G401 (cell line): ENCODE data around the gene ZNF57. TPM values are rescaled to one million over a fixed set of nuclear protein-coding genes. Genes with fewer than 3 reads are reported as not detected.
A peak's percentile ranks its signal among the peaks of the same experiment; 100 is the strongest.
"Not testable (repeated sequence)": the region's sequence is repeated elsewhere in the genome, so short reads cannot be mapped to it uniquely, and the experiment has no call there.

Source experiments
- DNase-seq: peaks from one replicate; pipeline ENCODE4 v3.0.0-alpha.2; 2015; ENCODE audit warnings: low spot score
- in situ Hi-C: cut with HindIII; loops from 2 replicates; pipeline ENCODE4 v1.10.0; 2016; ENCODE audit warnings: low sequenced_read_pairs, mixed read lengths
- total RNA-seq: library from RNA; depleted of rRNA; stranded (reverse); fragments of >200 nt; shearing (Covaris generic); gene quantifications from 2 replicates; pipeline ENCODE4 v1.2.3, GENCODE V29; 2014; rRNA removed

Gene ZNF57
- total RNA-seq, result 12.0 and 20.8 TPM in 2 replicates

DNA sequence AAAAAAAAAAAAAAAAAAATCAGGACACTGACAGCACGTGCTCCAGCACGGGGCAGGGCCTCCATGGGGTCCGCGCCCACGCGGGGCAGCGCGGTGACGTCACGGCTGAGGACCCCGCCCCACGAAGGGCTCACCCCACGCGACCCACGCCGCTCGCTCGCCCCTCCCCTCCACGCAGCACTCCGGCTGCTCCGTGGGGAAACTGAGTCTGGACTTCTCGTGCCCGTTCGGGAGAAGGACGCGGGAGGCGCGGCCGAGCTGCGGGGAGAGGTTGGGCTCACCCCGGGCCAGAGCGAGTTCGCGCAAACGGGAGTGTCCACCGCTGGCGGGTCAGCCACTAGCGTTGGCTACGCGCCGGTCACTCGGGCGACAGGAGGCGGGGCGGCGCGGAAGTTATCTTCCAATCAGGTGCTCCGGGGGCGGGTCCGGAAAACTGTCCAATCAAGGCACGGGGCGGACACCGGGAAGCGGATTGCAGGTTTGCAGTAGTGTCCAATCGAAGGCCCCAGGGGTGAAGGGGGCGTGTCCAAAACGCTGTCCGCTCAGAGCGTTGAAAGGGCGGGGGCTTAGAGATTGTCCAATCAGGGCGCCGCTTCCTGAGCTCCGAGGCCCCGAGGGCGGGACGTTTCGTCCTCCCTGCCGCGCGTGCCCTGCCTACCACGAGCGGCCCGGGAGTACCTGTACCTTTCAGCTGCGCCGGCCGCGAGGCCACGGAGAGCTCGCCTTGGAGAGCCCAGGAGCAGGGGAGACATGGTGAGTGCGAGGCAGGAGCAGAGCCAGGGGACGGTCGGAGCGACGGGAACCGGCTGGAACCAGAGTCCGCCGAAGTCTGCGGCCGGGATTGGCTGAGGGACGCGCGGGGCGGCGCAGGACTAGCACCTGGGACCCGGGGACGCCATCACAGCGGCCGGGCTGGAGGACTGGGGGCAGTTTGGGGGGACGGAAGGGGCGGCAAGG is at the start of gene ZNF57:
ZNF57 (plus strand) TSS at position 633 of the 957 bp plus-strand sequence; CDS start at position 751, 118 bp downstream.
- DNase-seq, result peak; percentile 100
- in situ Hi-C loops, result no loop called here

DNA sequence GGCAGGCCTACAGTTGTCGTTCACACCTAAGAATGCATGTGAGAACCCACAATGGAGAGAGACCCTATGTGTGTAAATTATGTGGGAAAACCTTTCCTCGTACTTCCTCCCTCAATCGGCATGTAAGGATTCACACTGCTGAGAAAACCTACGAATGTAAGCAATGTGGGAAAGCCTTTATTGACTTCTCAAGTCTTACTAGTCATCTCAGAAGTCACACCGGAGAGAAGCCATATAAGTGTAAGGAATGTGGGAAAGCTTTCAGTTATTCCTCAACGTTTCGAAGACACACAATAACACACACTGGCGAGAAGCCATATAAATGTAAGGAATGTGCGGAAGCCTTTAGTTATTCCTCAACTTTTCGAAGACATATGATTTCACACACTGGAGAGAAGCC is 48.1 kb upstream of the ZNF57 start:
- DNase-seq, result no peak
- in situ Hi-C loops, result no loop called here

DNA sequence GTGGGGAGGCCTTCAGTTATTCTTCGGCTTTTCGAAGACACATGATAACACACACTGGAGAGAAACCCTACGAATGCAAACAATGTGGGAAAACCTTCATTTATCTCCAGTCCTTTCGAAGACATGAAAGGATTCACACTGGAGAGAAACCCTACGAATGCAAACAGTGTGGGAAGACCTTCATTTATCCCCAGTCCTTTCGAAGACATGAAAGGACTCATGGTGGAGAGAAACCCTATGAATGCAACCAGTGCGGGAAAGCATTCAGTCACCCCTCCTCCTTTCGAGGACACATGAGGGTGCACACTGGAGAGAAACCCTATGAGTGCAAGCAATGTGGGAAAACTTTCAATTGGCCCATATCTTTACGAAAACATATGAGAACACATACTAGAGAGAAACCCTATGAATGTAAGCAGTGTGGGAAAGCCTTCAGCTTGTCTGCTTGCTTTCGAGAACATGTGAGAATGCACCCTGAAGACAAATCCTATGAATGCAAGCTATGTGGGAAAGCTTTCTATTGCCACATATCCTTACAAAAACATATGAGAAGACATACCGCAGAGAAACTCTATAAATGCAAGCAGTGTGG is 47.6 kb upstream of the ZNF57 start:
- no peak for DNase-seq
- in situ Hi-C loops, result no loop called here

DNA sequence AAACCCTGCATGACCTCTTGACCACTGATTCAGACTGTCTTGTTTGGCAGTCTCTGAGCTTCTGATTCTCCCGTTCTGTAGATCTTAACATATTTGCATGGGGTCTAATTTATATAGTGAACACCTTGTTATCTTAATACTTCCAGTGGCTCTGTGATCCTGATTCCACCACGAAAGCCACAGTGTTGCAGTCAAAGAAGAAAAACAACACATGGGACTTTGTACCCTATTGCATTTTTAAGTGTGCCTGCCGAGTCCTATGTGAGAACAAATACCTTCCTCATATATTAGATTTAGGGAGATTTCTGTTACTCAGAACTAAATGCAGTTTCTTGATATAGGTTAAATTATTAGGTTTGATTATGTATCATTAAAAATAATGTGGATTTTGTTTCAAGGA is 45.9 kb upstream of the ZNF57 start:
- in situ Hi-C loops, result no loop called here
- DNase-seq, result no peak

DNA sequence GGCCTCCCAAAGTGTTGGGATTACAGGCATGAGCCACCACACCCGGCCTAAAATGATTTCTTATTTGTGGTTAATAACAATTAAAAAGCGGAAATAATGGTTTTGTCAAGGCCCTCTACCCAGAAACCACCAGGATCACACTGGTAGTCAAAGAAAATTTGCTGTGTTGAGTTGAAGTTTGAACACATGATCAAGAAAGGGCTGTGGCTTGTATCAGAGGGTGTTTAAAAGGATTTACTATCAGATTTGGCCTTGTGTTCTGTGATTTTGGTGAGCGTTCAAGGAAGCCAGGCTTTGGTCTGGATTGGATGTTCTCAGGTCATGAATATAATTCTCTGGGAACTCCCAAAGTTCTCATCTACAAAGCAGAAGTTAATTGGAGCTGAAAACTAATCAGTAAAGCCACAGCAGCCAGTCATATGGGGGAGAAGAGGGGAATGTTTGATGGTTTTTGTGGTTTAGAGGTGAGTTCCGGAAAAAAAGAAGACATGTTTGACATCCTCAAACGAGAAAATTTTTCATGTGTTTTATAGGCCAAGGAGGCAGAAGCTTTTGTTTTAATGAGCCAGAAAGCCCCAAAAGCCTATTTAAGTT is 44.2 kb upstream of the ZNF57 start:
- in situ Hi-C loops, result no loop called here
- no peak for DNase-seq

DNA sequence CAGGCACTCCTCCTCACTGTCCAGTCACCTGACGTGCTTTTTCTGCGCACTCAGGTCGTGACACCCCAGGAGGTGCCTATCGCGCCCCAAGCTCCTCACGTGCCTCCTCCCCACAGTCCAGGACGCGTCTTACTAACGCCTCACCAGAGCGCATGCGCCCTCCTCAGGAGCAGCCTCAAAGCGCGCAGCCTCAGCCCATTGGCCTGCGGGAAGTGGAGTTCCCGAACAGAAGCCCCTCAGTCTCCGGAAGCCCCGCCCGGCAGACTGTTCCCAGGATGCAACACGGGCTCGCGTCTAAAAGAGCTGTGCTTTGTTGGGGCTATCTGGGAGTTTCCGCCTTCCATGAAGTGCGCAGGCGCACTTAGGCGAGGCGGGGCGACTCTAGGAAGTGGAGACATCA is 41.9 kb upstream of the ZNF57 start:
- in situ Hi-C loops, result no loop called here
- no peak for DNase-seq

DNA sequence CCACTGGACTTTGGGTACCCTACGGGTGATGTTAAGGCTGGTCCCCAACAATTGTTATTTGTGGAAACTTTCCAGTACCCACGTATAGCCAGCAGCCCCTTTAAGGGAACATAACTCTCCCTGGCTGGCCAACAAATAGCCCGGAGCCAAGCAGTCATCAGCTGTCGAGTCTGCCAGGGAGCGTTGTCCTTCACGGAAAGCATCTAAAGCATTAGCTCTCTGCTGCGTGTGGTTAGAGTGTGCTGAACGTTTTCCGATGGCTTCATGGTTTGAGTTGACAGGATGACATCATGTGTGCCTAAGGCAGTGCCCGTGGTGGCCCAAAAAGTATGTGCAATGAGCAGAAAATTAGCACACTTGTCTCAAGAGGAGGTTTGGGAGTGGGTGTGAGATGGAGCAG is 36.9 kb upstream of the ZNF57 start:
- in situ Hi-C loops, result no loop called here
- no peak for DNase-seq

DNA sequence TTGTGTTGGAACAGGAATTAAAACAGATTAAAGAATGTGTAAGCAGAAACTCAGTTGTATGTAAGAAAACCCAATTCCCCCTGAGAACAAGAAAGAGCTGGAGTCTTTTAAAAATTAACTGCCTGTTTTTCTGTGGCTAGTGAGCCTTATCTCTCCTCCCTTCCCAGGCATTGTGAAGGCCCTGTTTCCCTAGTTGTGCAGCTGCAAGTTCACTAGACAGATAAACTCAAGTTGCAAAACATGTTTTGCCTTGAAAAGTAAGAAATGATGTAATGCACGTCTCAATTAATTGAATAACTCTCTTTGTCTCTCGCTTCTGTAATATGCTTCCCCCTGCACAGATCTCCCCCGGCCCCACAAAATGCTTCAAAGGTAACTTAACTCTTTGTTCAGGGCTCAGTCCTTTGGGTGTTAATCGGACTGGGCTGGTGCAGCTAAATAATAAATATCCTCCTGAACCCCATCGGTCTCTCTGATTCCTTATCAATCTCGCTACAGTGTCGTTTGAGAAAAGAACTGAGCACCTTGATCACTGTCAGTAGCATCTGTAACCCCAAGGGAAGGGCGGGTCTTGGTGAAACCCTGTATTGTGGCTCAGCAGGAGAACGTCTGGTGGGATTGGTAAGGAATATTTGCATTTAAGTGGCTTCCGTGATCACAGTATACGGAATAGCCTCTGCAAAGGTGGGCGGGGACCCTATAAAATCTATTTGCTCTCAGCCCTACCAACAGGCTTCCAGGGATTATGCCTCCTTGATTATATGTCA is 35.2 kb upstream of the ZNF57 start:
- no peak for DNase-seq
- in situ Hi-C loops, result no loop called here

DNA sequence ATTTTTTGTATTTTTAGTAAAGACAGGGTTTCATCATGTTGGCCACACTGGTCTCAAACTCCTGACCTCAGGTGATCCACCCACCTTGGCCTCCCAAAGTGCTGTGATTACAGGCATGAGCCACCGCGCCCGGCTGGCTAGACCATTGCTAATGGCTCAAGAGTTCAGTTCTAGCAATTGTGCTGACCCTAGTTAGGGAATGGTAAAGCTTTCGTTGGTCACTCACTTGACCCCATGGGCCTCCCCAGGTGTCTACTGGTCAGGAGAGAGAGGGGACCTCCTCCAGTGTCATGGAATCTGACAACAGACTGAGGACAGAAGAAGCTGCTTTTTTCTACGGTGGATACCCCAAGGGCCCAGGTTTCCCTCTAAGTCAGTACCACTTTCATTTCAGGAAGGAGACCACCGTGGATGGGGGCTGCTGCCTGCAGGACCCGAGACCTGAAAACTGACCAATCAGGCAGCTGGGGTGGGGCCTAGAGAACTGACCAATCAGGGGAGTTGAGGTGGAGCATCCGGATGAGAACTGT is 34.2 kb upstream of the ZNF57 start:
- in situ Hi-C loops, result no loop called here
- no peak for DNase-seq

DNA sequence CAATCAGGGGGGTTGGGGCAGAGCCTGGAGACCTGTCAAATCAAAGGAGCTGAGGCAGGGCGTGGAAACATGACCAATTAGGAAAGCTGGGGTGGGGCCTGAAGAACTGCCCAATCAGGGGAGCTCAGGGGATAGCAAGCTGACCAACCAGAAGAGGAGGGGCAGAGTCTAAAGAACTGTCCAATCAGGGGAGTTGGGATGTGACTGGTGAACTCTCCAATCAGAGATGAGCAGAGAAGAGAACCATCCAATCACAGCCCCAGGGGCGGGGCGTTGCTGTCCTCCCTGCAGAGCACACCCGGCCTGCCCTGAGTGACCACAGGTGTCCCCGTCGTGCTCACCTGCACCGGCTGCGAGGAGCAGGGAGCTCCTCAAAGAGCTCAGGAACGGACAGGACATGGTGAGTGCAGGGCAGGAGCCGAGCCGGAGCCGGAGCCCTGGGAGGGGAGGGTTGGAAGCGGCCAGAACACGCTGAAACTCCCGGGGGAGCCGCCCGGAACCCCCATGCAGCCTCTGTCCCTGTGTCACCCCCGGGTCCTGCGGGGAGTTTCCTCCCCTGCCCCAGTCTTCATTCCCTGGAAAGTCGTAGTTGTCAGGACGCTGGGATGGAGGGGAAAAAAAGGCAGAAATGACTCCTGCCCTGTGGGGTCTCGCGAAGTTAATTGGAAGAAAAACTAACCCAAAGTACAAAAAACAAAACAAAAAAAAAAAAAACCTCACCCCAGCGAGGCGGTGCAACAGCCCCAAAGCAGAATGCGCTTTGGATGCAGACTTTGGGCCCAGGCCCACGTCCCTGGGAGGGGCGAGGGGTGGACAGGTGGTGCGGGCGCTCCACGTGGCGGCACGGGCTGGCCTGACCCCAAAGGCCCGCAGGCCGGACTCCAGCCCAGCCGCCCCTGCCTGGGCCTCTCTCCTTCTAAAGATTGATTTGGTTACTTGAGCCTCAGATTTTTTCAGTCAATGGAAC is 33.4 kb upstream of the ZNF57 start, which contains the start of gene ZNF556:
ZNF556 (plus strand) TSS at position 311 of the 967 bp plus-strand sequence; CDS start at position 398, 87 bp downstream.
- in situ Hi-C loops, result no loop called here
- DNase-seq, result peak; percentile 100

DNA sequence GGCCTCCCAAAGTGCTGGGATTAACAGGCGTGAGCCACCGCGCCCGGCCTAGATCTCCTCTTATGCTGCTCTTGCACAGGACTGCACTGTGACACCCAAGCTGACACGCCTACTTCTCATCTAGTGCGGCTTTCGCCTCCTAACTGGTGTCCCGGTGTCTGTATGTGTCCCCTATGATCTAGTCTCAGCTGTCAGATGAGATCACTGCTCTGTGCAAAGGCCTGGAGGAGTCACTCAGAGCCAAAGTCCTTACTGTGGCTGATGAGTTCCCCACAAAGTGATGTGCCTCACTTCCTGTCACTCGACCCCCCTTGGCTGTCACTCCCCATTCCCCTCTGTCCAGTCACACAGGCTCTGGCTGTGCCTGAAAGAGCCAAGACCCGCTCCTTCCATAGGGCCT is 31.1 kb upstream of the ZNF57 start:
- in situ Hi-C loops, result no loop called here
- DNase-seq, result no peak

DNA sequence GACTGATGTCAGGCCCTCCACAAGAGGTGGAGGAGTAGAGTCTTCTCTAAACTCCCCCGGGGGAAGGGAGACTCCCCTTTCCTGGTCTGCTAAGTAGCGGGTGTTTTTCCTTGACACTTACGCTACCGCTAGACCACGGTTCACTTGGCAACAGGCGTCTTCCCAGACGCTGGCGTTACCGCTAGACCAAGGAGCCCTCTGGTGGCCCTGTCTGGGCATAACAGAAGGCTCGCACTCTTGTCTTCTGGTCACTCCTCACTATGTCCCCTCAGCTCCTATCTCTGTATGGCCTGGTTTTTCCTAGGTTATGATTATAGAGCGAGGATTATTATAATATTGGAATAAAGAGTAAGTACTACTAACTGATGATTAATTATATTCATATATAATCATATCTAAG is 28.6 kb upstream of the ZNF57 start:
- peak; percentile 25 for DNase-seq
- in situ Hi-C loops, result not testable (repeated sequence)

DNA sequence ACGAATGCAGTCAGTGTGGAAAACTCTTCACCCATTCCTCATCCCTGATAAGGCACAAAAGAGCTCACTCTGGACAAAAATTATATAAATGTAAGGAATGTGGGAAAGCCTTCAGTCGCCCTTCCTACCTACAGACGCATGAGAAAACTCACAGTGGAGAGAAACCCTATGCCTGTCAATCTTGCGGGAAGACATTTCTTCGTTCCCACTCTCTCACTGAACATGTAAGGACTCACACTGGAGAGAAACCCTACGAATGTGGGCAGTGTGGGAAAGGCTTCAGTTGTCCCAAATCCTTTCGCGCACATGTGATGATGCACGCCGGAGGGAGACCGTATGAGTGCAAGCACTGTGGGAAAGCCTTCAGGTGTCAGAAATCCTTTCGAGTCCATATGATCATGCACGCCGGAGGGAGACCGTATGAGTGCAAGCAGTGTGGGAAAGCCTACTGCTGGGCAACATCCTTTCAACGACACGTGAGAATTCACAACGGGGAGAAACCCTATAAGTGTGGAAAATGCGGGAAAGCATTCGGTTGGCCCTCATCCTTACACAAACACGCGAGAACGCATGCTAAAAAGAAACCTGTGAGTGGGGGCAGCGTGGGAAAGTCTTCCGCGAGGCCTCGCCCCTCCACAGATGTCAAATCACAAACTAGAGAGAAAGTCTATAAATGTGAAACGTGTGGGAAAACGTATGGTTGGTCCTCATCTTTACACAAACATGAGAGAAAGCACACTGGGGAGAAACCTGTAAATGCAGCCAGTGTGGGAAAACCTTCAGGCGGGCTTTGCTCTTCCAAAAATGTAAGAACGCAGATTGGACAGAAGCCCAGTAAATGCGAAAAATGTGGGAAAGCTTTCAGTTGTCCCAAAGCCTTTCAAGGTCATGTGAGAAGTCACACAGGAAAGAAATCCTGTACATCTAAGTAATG is 23.1 kb upstream of the ZNF57 start:
- in situ Hi-C loops, result no loop called here
- DNase-seq, result no peak

DNA sequence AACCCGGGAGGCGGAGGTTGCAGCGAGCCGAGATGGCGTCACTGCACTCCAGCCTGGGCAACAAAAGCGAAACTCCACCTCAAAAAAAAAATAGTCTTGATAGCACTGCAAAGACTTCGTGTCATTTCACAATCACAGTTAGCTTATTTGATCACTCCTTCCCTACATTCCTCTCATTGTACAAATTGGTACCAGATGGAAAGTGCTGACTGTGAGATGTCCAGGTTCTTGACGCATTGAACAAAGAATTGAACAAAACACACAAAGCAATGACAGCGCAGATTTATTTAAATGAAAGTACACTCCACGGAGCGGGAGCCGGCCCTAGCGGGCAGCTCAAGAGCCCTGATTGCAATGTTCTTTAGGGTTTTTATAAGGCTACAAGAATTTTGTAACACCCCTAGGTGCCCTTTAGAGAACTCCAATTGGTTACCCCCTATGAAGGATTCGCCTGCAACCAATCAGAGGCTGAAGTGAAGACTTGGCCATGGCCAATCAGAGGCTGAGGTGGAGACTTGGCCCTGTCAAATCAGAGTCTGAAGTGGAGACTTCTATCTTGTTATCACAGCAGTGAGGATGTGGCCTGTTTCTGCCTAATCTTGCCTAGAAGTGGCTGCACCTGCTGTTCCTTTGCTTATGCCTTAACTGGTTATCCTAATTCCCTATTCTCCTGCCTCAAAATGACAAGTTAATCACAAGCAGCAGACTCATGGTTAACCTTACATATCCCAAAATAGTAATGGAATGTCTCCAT is 16.9 kb upstream of the ZNF57 start:
- no peak for DNase-seq
- in situ Hi-C loops, result no loop called here

DNA sequence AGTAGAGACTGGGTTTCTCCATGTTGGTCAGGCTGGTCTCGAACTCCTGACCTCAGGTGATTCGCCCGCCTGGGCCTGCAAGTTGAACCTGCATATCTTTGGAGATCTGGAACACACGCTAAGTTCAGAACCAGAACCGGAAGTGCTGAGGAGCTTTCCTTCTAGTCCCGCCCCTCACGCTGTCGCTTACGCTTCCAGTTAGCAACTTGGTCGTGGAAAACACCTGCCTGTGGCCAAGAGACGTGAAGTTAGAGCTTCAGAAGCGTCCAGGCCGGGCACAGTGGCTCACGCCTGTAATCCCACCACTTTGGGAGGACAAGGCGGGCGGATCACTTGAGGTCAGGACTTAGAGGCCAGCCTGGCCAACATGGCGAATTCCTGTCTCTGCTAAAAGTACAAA is 15.0 kb upstream of the ZNF57 start:
- in situ Hi-C loops, result no loop called here

DNA sequence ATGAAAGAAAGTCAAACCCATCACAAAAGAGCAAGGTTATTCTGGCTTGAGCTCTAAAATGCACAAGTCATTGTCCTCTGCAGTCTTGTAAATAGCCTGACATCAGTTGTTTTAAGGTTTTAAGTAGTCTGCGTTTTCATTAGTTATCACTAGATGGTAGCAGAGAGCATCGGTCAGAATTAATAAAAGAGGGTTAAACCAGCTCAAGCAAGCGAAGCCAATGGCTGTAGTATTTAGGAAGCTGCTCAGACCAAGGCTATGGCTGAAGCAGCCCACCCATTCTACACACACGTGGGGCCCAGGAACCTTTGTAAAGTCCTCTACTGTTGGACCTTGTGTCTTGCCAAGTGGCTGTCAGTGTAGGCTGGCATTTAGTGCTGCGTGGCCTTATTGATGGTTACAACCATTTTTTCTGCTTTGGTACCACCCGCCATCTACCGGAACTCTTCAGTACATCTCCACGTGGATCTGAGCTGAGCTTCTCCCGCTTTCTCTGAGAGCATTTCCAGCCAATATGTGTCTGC is 13.3 kb upstream of the ZNF57 start:
- in situ Hi-C loops, result no loop called here
- peak; percentile 93 for DNase-seq

More for the DNA sequence above, 15.0 kb upstream of the ZNF57 start:
- no peak for DNase-seq
